HepG2 (cell line): ENCODE results near the gene CASZ1. TPM values are rescaled to one million over a fixed set of nuclear protein-coding genes. Genes with fewer than 3 reads are reported as not detected.

Source experiments
- ATAC-seq: fragments of 200-7000 bp; cut with Tn5 transposase; 3 replicates; pipeline ENCODE4 v1.9.1; 2020; ENCODE audit warnings: mild to moderate bottlenecking, moderate library complexity
- BruUV-seq: library from RNA; stranded (reverse); fragments of 400-500 nt; replicated peaks from 2 replicates; lab custom pipeline; 2021; lab: Mats Ljungman, UMichigan
- CTCF ChIA-PET: fragments of 300-600 bp; formaldehyde crosslinking; extraction: SDS; loops from one replicate; lab custom pipeline; 2021; ENCODE audit warnings: low total read pairs, inconsistent platforms, low intra/inter-chr PET ratio; lab: Yijun Ruan, JAX
- POLR2A ChIA-PET: fragments of 350-600 bp; sonication (Branson Sonifier 250); formaldehyde crosslinking; loops from one replicate; lab custom pipeline; 2020; ENCODE audit warnings: antibody characterized with exemption, inconsistent platforms; lab: Yijun Ruan, JAX
- DNase-seq: peaks from one replicate; pipeline ENCODE4 v3.0.0-alpha.2; 2015; ENCODE audit warnings: low spot score
- FAIRE-seq: peaks from 3 replicates; lab custom pipeline; 2011; peaks lifted over from hg19 to GRCh38; lab: Jason Lieb, UNC
- H2AFZ ChIP-seq: one replicate; pipeline ENCODE4 v1.6.1; 2011; ENCODE audit warnings: low read length, inconsistent platforms
- H3K27ac ChIP-seq: fragments of 300-600 bp; 3 replicates; pipeline ENCODE4 v1.8.0; 2011; ENCODE audit warnings: mixed run types, mild to moderate bottlenecking, mixed read lengths, low read length, inconsistent platforms; ENCODE audit not compliant: insufficient read depth; ENCODE audit errors: extremely low read length
- H3K27me3 ChIP-seq, 2 experiments: fragments of 200-600 bp in 1 of 2; 2 replicates in 1 of 2; 3 replicates in 1 of 2; pipeline versions ENCODE4 v1.6.0 to v1.8.0; 2011; ENCODE audit warnings: low read length in 2 of 2, mild to moderate bottlenecking in 2 of 2, moderate library complexity in 2 of 2, inconsistent platforms in 1 of 2; ENCODE audit not compliant: insufficient read depth in 2 of 2, control insufficient read depth in 1 of 2
- H3K36me3 ChIP-seq, 2 experiments: fragments of 200-600 bp in 1 of 2; replicated peaks in 1 of 2; 2 replicates in 1 of 2; 3 replicates in 1 of 2; pipeline versions ENCODE4 v1.5.1 to v1.8.0; 2011; ENCODE audit warnings: low read length in 2 of 2, inconsistent platforms in 1 of 2; ENCODE audit not compliant: insufficient read depth in 2 of 2, control insufficient read depth in 1 of 2
- H3K4me1 ChIP-seq: 2 replicates; pipeline ENCODE4 v1.5.1; 2012; ENCODE audit warnings: low read length, inconsistent platforms; ENCODE audit not compliant: insufficient read depth
- H3K4me2 ChIP-seq: 2 replicates; pipeline ENCODE4 v1.6.0; 2011; ENCODE audit warnings: low read depth, low read length, inconsistent platforms
- H3K4me3 ChIP-seq, 3 experiments: fragments of 200-600 bp in 1 of 3; sonication (generic), shearing (Covaris generic) in 1 of 3; replicated peaks in 1 of 3; 2 replicates each; pipeline ENCODE4 v1.5.1; 2011 to 2016; ENCODE audit warnings: low read length in 3 of 3, inconsistent platforms in 2 of 3, low read depth in 2 of 3, mild to moderate bottlenecking in 2 of 3, control low read depth in 1 of 3, mixed read lengths in 1 of 3; ENCODE audit not compliant: insufficient read depth in 1 of 3
- H3K79me2 ChIP-seq: one replicate; pipeline ENCODE4 v1.6.1; 2011; ENCODE audit warnings: low read length, inconsistent platforms; ENCODE audit not compliant: insufficient read depth
- H3K9ac ChIP-seq: 2 replicates; pipeline ENCODE4 v1.6.0; 2011; ENCODE audit warnings: mild to moderate bottlenecking, low read depth, low read length, inconsistent platforms; ENCODE audit not compliant: insufficient read depth
- H3K9me3 ChIP-seq: 2 replicates; pipeline ENCODE4 v1.5.1; 2012; ENCODE audit warnings: mild to moderate bottlenecking, low read length
- H4K20me1 ChIP-seq: 2 replicates; pipeline ENCODE4 v1.6.0; 2011; ENCODE audit warnings: inconsistent platforms, mild to moderate bottlenecking, low read length, moderate library complexity; ENCODE audit not compliant: insufficient read depth
- ARID2 ChIP-seq: sonication (generic); formaldehyde crosslinking; IDR thresholded peaks from 2 replicates; pipeline ENCODE4 v1.8.1; 2022; ENCODE audit warnings: mild to moderate bottlenecking, missing genetic modification reagents, borderline replicate concordance
- ARNTL ChIP-seq: sonication (generic); formaldehyde crosslinking; IDR thresholded peaks from 2 replicates; pipeline ENCODE4 v1.4.0; 2020; ENCODE audit warnings: mild to moderate bottlenecking, missing genetic modification reagents
- DNMT1 ChIP-seq: sonication (generic); formaldehyde crosslinking; IDR thresholded peaks from 2 replicates; pipeline ENCODE4 v1.5.1; 2020; ENCODE audit warnings: mild to moderate bottlenecking, missing genetic modification reagents
- ETV6 ChIP-seq: sonication (generic); formaldehyde crosslinking; conservative IDR thresholded peaks from 2 replicates; pipeline ENCODE4 v1.4.0; 2020; ENCODE audit warnings: missing genetic modification reagents
- HHEX ChIP-seq: IDR thresholded peaks from 2 replicates; pipeline ENCODE4 v1.6.1; 2016; ENCODE audit warnings: control low read depth
- HNRNPH1 ChIP-seq: fragments of 200-400 bp; formaldehyde crosslinking; optimal IDR thresholded peaks from 2 replicates; pipeline ENCODE3; 2017; ENCODE audit warnings: mild to moderate bottlenecking, low read depth, low read length
- HOXD1 ChIP-seq: sonication (generic); formaldehyde crosslinking; IDR thresholded peaks from 2 replicates; pipeline ENCODE4 v1.5.0; 2020; ENCODE audit warnings: missing genetic modification reagents
- KDM3A ChIP-seq: IDR thresholded peaks from 2 replicates; pipeline ENCODE4 v1.6.1; 2018; ENCODE audit warnings: low read depth, missing compliant biosample characterization
- NAIF1 ChIP-seq: sonication (generic); formaldehyde crosslinking; IDR thresholded peaks from 2 replicates; pipeline ENCODE4 v1.5.0; 2020; ENCODE audit warnings: mild to moderate bottlenecking, missing genetic modification reagents, borderline replicate concordance
- NCOA5 ChIP-seq: sonication (generic); formaldehyde crosslinking; IDR thresholded peaks from 2 replicates; pipeline ENCODE4 v1.4.0; 2020; ENCODE audit warnings: missing genetic modification reagents
- NFE2 ChIP-seq: sonication (generic); formaldehyde crosslinking; IDR thresholded peaks from 2 replicates; pipeline ENCODE4 v1.4.0; 2020; ENCODE audit warnings: missing genetic modification reagents
- NFIB ChIP-seq: sonication (generic); formaldehyde crosslinking; IDR thresholded peaks from 2 replicates; pipeline ENCODE4 v1.9.0; 2021; ENCODE audit warnings: missing genetic modification reagents, mild to moderate bottlenecking, borderline replicate concordance
- PLSCR1 ChIP-seq: sonication (generic); formaldehyde crosslinking; IDR thresholded peaks from 2 replicates; pipeline ENCODE4 v1.5.0; 2020; ENCODE audit warnings: missing genetic modification reagents, mild to moderate bottlenecking, borderline replicate concordance
- PRMT3 ChIP-seq: sonication (generic); formaldehyde crosslinking; IDR thresholded peaks from 2 replicates; pipeline ENCODE4 v1.8.1; 2022; ENCODE audit warnings: low read depth, mild to moderate bottlenecking, moderate library complexity, missing genetic modification reagents, borderline replicate concordance
- SP4 ChIP-seq: sonication (generic); formaldehyde crosslinking; IDR thresholded peaks from 2 replicates; pipeline ENCODE4 v1.8.1; 2023; ENCODE audit warnings: mild to moderate bottlenecking, missing genetic modification reagents
- WIZ ChIP-seq: sonication (generic); formaldehyde crosslinking; IDR thresholded peaks from 2 replicates; pipeline ENCODE4 v1.5.1; 2020; ENCODE audit warnings: mild to moderate bottlenecking, missing genetic modification reagents
- ZNF350 ChIP-seq: sonication (generic); formaldehyde crosslinking; IDR thresholded peaks from 2 replicates; pipeline ENCODE4 v1.4.0; 2020; ENCODE audit warnings: mild to moderate bottlenecking, low read depth, missing genetic modification reagents, borderline replicate concordance
- ZNF572 ChIP-seq: sonication (generic); formaldehyde crosslinking; IDR thresholded peaks from 2 replicates; pipeline ENCODE4 v1.5.1; 2020; ENCODE audit warnings: mild to moderate bottlenecking, missing genetic modification reagents
- ZNF614 ChIP-seq: IDR thresholded peaks from 2 replicates; pipeline ENCODE4 v1.6.1; 2018; ENCODE audit warnings: missing biosample characterization, missing genetic modification reagents, inconsistent platforms, borderline replicate concordance
- ZNF652 ChIP-seq: IDR thresholded peaks from 2 replicates; pipeline ENCODE4 v1.6.1; 2016; ENCODE audit warnings: low read depth, borderline replicate concordance
- ZNF878 ChIP-seq: sonication (generic); formaldehyde crosslinking; IDR thresholded peaks from 2 replicates; pipeline ENCODE4 v1.8.1; 2023; ENCODE audit warnings: mild to moderate bottlenecking, missing genetic modification reagents, moderate library complexity
- WGBS: methylation state at CpG from one replicate; pipeline ENCODE4 v1.1.6; 2017; ENCODE audit warnings: low lambda C conversion rate; 5-methylcytosine and 5-hydroxymethylcytosine counted together
- in situ Hi-C: cut with HindIII; loops from 2 replicates; pipeline ENCODE4 v1.10.0; 2017; ENCODE audit warnings: low pct_unique_long_range_greater_than_20kb; ENCODE audit not compliant: extremely low pct_ligation_motif_present
- intact Hi-C: fragments of 100-400 bp; cut with micrococcal nuclease; formaldehyde crosslinking; loops from one replicate; pipeline ENCODE4 v1.10.0; 2022; ENCODE audit not compliant: unreplicated experiment
- polyA plus RNA-seq, 8 experiments: library from polyadenylated mRNA; depleted of rRNA in 3 of 8; stranded (reverse) in 7 of 8; unstranded in 1 of 8; fragments of >200 nt; fragmentation: Illumina TruSeq in 4 of 8; extraction: Trizol in 4 of 8; gene quantifications; 2 replicates each; pipeline versions ENCODE4 v1.2.1 to v1.2.3, GENCODE V29; 2011 to 2016; ENCODE audit warnings: low read depth in 4 of 8, missing spikeins in 1 of 8, mixed read lengths in 1 of 8; ENCODE audit not compliant: insufficient read depth in 1 of 8
- total RNA-seq, 5 experiments: library from RNA; depleted of rRNA; stranded (reverse); fragments of >200 nt; fragmentation: Illumina TruSeq; extraction: Trizol; gene quantifications; 2 replicates each; pipeline ENCODE4 v1.2.3, GENCODE V29; 2016; ENCODE audit warnings: low read depth in 1 of 5

Gene CASZ1
- total and polyA plus RNA-seq, 2 of the 13 experiments (the other 11 are each of a cell fraction or from before 2014, with no cell fraction given) = 1.9 to 3.7 TPM

- TF ChIP-seq DNMT1 (CRISPR knock-in tag) (no peak), HOXD1 (CRISPR knock-in tag) (no peak), NCOA5 (no peak), ZNF572 (no peak), PLSCR1 (no peak), ARID2 (CRISPR knock-in tag) (no peak), NFE2 (CRISPR knock-in tag) (no peak), ZNF614 (CRISPR knock-in tag) (no peak)
These were observed 13.8 kb downstream of the CASZ1 start (continued) for GRCh38 chr1:10782491-10783244.

GRCh38 chr1:10781137-10781536, 15.3 kb downstream of the CASZ1 start:
- no peak for DNase-seq
- BruUV-seq = no TSS peak
- in situ Hi-C loops (no loop called here), intact Hi-C loops (no loop called here)
- Histone ChIP-seq H2AFZ (no peak overlapping the region), H3K36me3 (no peaks in the 10 kb centered on the region), H3K4me1 (no peaks in the 10 kb centered on the region), H3K27ac (no peak overlapping the region), H3K9me3 (no peaks in the 10 kb centered on the region), H3K4me2 (no peak overlapping the region), H3K27me3 (peaks cover 3 to 24% of the 10 kb centered on the region in 2 experiments; a peak in 4 of 5 replicates), H3K9ac (no peak overlapping the region), H4K20me1 (no peaks in the 10 kb centered on the region), H3K79me2 (no peaks in the 10 kb centered on the region), H3K4me3 (no peak overlapping the region)
- WGBS = 6% methylated on average over 2 of the region's 8 CpGs
- no peak for FAIRE-seq
- ChIA-PET CTCF (no interaction called here), POLR2A (no interaction called here)
- no peak for TF ChIP-seq PRMT3 (CRISPR knock-in tag)
- TF ChIP-seq ZNF652 (CRISPR knock-in tag) = no peak
- TF ChIP-seq ETV6 (CRISPR knock-in tag) = no peak
- no peak for TF ChIP-seq KDM3A (CRISPR knock-in tag)
- TF ChIP-seq HHEX = no peak
- TF ChIP-seq NAIF1 = no peak
- no peak for TF ChIP-seq ARNTL (CRISPR knock-in tag)
- TF ChIP-seq ZNF350 (CRISPR knock-in tag) = no peak
- TF ChIP-seq NFIB (CRISPR knock-in tag) = no peak
- TF ChIP-seq ZNF878 (CRISPR knock-in tag) = no peak
- TF ChIP-seq HNRNPH1 = no peak
- TF ChIP-seq SP4 (CRISPR knock-in tag) = no peak
- no peak for TF ChIP-seq WIZ (CRISPR knock-in tag)
- no peak for ATAC-seq
